OCI-LY7 (cell line): ENCODE data around the gene AATK. TPM values are rescaled to one million over a fixed set of nuclear protein-coding genes. Genes with fewer than 3 reads are reported as not detected.

Experiments used
- BruUV-seq: library from RNA; stranded (reverse); fragments of 400-500 nt; replicated peaks from 2 replicates; lab custom pipeline; 2021; lab: Mats Ljungman, UMichigan
- CTCF ChIA-PET: fragments of 300-600 bp; sonication (Branson Sonifier 250); formaldehyde crosslinking; loops from one replicate; lab custom pipeline; 2022; ENCODE audit warnings: antibody characterized with exemption; ENCODE audit not compliant: unreplicated experiment; lab: Charles Lee
- POLR2A ChIA-PET: fragments of 300-600 bp; sonication (Branson Sonifier 250); formaldehyde crosslinking; loops from one replicate; lab custom pipeline; 2022; ENCODE audit warnings: antibody characterized with exemption; lab: Charles Lee
- DNase-seq: peaks from one replicate; pipeline ENCODE4 v3.0.0-alpha.2; 2015; ENCODE audit warnings: low spot score
- H2AFZ ChIP-seq: fragments of 200-600 bp; sonication (generic), shearing (Covaris generic); 2 replicates; pipeline ENCODE4 v1.6.1; 2014; ENCODE audit warnings: mild to moderate bottlenecking, antibody characterized with exemption, low read length, moderate library complexity
- H3K27ac ChIP-seq: fragments of 200-600 bp; sonication (generic); 2 replicates; pipeline ENCODE4 v1.5.1; 2014; ENCODE audit warnings: mixed run types, low read depth, mild to moderate bottlenecking, moderate library complexity, low read length, inconsistent platforms; ENCODE audit not compliant: poor library complexity, severe bottlenecking
- H3K36me3 ChIP-seq: fragments of 200-600 bp; sonication (generic); 2 replicates; pipeline ENCODE4 v1.6.1; 2014; ENCODE audit warnings: mild to moderate bottlenecking, antibody characterized with exemption, low read length, moderate library complexity, mixed read lengths; ENCODE audit not compliant: insufficient read depth
- H3K4me1 ChIP-seq: fragments of 200-600 bp; sonication (generic); 2 replicates; pipeline ENCODE4 v1.5.1; 2014; ENCODE audit warnings: mild to moderate bottlenecking, low read length; ENCODE audit not compliant: insufficient read depth, poor library complexity, severe bottlenecking
- H3K4me2 ChIP-seq: fragments of 200-600 bp; sonication (generic); 2 replicates; pipeline ENCODE4 v1.6.1; 2014; ENCODE audit warnings: mild to moderate bottlenecking, low read length
- H3K4me3 ChIP-seq: fragments of 200-600 bp; sonication (generic); 2 replicates; pipeline ENCODE4 v1.5.1; 2014; ENCODE audit warnings: mild to moderate bottlenecking, low read depth, low read length; ENCODE audit not compliant: poor library complexity, severe bottlenecking
- H3K79me2 ChIP-seq: fragments of 200-600 bp; sonication (generic); 2 replicates; pipeline ENCODE4 v1.6.1; 2016; ENCODE audit warnings: low read depth, mild to moderate bottlenecking, low read length, moderate library complexity, mixed read lengths; ENCODE audit not compliant: insufficient read depth
- H3K9me2 ChIP-seq: fragments of 200-600 bp; sonication (generic); 2 replicates; pipeline ENCODE4 v1.6.1; 2016; ENCODE audit warnings: mild to moderate bottlenecking, low read length, mixed read lengths; ENCODE audit not compliant: insufficient read depth
- H3K9me3 ChIP-seq: fragments of 200-600 bp; sonication (generic); 2 replicates; pipeline ENCODE4 v1.6.1; 2014; ENCODE audit warnings: mild to moderate bottlenecking, mixed run types, low read length, mixed read lengths
- H4K20me1 ChIP-seq: fragments of 200-600 bp; sonication (generic); 2 replicates; pipeline ENCODE4 v1.6.1; 2014; ENCODE audit warnings: mild to moderate bottlenecking, antibody characterized with exemption, low read length, moderate library complexity, mixed read lengths; ENCODE audit not compliant: insufficient read depth
- CTCF ChIP-seq: fragments of 200-600 bp; sonication (generic); conservative IDR thresholded peaks from 2 replicates; pipeline ENCODE4 v1.5.1; 2014; ENCODE audit warnings: mild to moderate bottlenecking, antibody characterized with exemption, low read length, moderate library complexity, mixed read lengths
- EZH2phosphoT487 ChIP-seq: fragments of 200-600 bp; sonication (generic); IDR thresholded peaks from 2 replicates; pipeline ENCODE4 v1.6.1; 2018; ENCODE audit warnings: low read depth, borderline replicate concordance, mild to moderate bottlenecking, mixed run types, antibody characterized with exemption, low read length, moderate library complexity, mixed read lengths
- intact Hi-C: fragments of 100-400 bp; cut with micrococcal nuclease; formaldehyde crosslinking; loops from one replicate; pipeline ENCODE4 v1.10.0; 2022; ENCODE audit not compliant: unreplicated experiment
- total RNA-seq, 2 experiments: library from RNA; depleted of rRNA in 1 of 2; stranded (reverse); fragments of >200 nt in 1 of 2; shearing (Covaris generic) in 1 of 2; gene quantifications; 2 replicates each; pipeline ENCODE4 v1.2.3, GENCODE V29; 2014 to 2022

AATK gene
- total RNA-seq, 2 experiments from 2014 or later = 0.03 TPM; not detected in 1

DNA sequence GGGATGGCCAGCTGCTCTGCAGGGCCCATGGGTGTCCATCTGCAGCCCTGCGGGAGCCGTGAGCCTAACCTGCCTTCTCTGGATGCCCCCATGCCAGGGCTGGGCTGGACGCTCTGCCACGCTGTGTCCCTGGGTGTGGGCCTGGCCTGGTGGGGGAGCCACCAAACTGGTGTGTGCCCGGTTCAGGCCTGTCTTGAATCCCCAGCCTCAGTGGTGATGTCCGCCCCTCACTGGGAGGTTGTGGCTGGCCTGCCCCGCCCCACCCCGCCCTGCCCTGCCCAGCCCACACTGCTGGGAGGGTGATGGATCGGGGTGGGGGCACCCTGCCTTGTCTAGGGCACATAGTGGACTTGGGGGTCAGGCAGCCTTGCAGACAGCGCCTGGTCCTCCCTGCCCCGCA lies 50.8 kb downstream of the AATK start:
- H2AFZ ChIP-seq = no peak overlapping the region
- no peak overlapping the region for H3K27ac ChIP-seq
- TF ChIP-seq EZH2phosphoT487 (no peak), CTCF (no peak)
- no peaks in the 10 kb centered on the region for H3K9me3 ChIP-seq
- no peaks in the 10 kb centered on the region for H3K36me3 ChIP-seq
- no peak for DNase-seq
- H3K4me2 ChIP-seq = no peak overlapping the region
- H4K20me1 ChIP-seq = no peaks in the 10 kb centered on the region
- no TSS peak for BruUV-seq
- POLR2A ChIA-PET = no interaction called here
- H3K9me2 ChIP-seq = no peaks in the 10 kb centered on the region
- intact Hi-C loops = no loop called here
- no peaks in the 10 kb centered on the region for H3K4me1 ChIP-seq
- no peak overlapping the region for H3K4me3 ChIP-seq
- CTCF ChIA-PET = interaction anchor here (0.6 kb wide), 1 partner anchor 396 kb away, joined by 3 read pairs; no protein-coding TSS in a partner anchor
- H3K79me2 ChIP-seq = no peaks in the 10 kb centered on the region

DNA sequence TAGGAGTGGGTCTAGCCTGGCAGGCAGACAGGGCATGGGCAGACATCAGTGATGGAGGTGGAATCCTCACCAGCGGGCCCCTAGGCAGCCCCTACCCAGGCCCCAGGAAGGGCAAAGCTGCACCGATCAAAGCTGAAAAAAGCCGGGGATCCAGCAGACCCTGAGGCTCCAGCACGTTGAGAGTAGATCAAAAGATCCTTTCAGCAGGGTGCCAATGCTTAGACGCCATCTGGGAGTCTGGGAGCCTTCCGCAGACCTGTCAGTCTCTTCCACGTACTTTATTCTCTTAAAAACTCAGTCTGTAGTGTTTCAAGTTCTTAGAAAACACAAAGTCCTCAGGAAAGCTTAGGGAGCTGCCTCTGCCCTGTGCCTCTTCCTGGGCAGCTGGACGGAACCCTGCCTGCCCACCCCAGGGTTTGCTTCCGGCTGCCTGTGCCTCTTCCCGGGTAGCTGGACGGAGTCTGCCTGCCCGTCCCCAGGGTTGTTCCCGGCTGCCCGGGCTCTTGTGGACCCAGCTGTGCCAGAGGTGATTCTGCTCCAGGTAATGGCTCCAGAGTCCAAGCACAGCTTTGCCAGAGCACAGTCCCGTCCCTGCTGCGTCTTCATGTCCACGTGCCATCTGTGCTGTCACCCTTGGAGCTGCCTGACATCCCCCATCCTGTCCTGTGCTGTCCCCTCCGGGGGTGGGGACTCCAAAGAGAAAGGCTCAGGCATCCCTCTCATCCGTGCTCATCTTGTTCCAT lies 51.5 kb downstream of the AATK start:
- ChIA-PET POLR2A (no interaction called here), CTCF (interaction anchor here (0.6 kb wide), 1 partner anchor 396 kb away, joined by 3 read pairs; no protein-coding TSS in a partner anchor)
- DNase-seq = no peak
- Histone ChIP-seq H3K4me3 (no peak overlapping the region), H3K36me3 (no peaks in the 10 kb centered on the region), H3K4me1 (no peaks in the 10 kb centered on the region), H4K20me1 (no peaks in the 10 kb centered on the region), H3K9me2 (no peaks in the 10 kb centered on the region), H3K79me2 (no peaks in the 10 kb centered on the region), H3K9me3 (no peaks in the 10 kb centered on the region), H2AFZ (no peak overlapping the region), H3K4me2 (no peak overlapping the region), H3K27ac (no peak overlapping the region)
- TF ChIP-seq EZH2phosphoT487 (no peak), CTCF (no peak)
- intact Hi-C loops = no loop called here
- BruUV-seq = no TSS peak

GRCh38 chr17:81113158-81113724 lies 52.8 kb downstream of the AATK start:
- H3K27ac ChIP-seq = no peak overlapping the region
- ChIA-PET POLR2A (interaction anchor here (0.7 kb wide), 1 partner anchor 588 kb away, joined by 5 read pairs; no protein-coding TSS in a partner anchor), CTCF (no interaction called here)
- DNase-seq = no peak
- intact Hi-C loops = no loop called here
- no peak for TF ChIP-seq EZH2phosphoT487
- TF ChIP-seq CTCF = no peak
- no peaks in the 10 kb centered on the region for H3K9me2 ChIP-seq
- H4K20me1 ChIP-seq = no peaks in the 10 kb centered on the region
- no peak overlapping the region for H3K4me3 ChIP-seq
- H3K36me3 ChIP-seq = no peaks in the 10 kb centered on the region
- H3K4me1 ChIP-seq = no peaks in the 10 kb centered on the region
- no TSS peak for BruUV-seq
- H3K79me2 ChIP-seq = no peaks in the 10 kb centered on the region
- no peak overlapping the region for H2AFZ ChIP-seq
- H3K4me2 ChIP-seq = no peak overlapping the region
- no peaks in the 10 kb centered on the region for H3K9me3 ChIP-seq
